Suprapubic skin (tissue), 4 donors: ENCODE data around the gene KDELR3. TPM values are rescaled to one million over a fixed set of nuclear protein-coding genes. Genes with fewer than 3 reads are reported as not detected.
A peak's percentile ranks its signal among the peaks of the same experiment; 100 is the strongest.

Source experiments
- DNase-seq, 2 donors: peaks; one replicate each; pipeline ENCODE4 v3.0.0-alpha.2; 2019; ENCODE audit warnings: low spot score in 2 of 2
- H3K27ac ChIP-seq: fragments of 200-600 bp; sonication (generic); one replicate; pipeline ENCODE4 v1.5.1; 2019
- H3K27me3 ChIP-seq: fragments of 200-600 bp; sonication (generic); one replicate; pipeline ENCODE4 v1.5.1; 2019
- H3K36me3 ChIP-seq: fragments of 200-600 bp; sonication (generic); one replicate; pipeline ENCODE4 v1.5.1; 2019
- H3K4me1 ChIP-seq: fragments of 200-600 bp; sonication (generic); one replicate; pipeline ENCODE4 v1.5.1; 2019
- H3K4me3 ChIP-seq: fragments of 200-600 bp; sonication (generic); one replicate; pipeline ENCODE4 v1.5.1; 2019; ENCODE audit warnings: mild to moderate bottlenecking
- H3K9me3 ChIP-seq: fragments of 200-600 bp; sonication (generic); one replicate; pipeline ENCODE4 v1.5.1; 2019
- EP300 ChIP-seq: sonication (generic); formaldehyde crosslinking; IDR thresholded peaks from one replicate; pipeline ENCODE4 v1.6.1; 2017; ENCODE audit warnings: antibody characterized with exemption
- POLR2A ChIP-seq, 2 donors: fragments of 450-650 bp; IDR thresholded peaks; one replicate each; pipeline ENCODE4 v1.6.1; 2017; ENCODE audit warnings: antibody characterized with exemption in 2 of 2, mild to moderate bottlenecking in 2 of 2, moderate library complexity in 2 of 2
- POLR2AphosphoS5 ChIP-seq, 3 donors: sonication (generic); formaldehyde crosslinking; IDR thresholded peaks; one replicate each; pipeline ENCODE4 v1.6.1; 2017; ENCODE audit warnings: antibody characterized with exemption in 3 of 3
- WGBS: methylation state at CpG from one replicate; pipeline ENCODE4 v1.1.5; 2018; 5-methylcytosine and 5-hydroxymethylcytosine counted together
- total RNA-seq, 4 donors: library from RNA; depleted of rRNA; stranded (reverse); fragments of >200 nt; gene quantifications; one replicate each; pipeline ENCODE4 v1.1.0, GENCODE V29; 2016
- TF ChIP-seq, protein P1 (sequence below), 2 donors: fragments of 200-600 bp in 1 of 2; fragments of 450-650 bp in 1 of 2; sonication (generic) in 1 of 2; IDR thresholded peaks; one replicate each; pipeline ENCODE4 v1.5.1; 2016 to 2019; ENCODE audit warnings: antibody characterized with exemption in 2 of 2, mild to moderate bottlenecking in 1 of 2, moderate library complexity in 1 of 2

The KDELR3 gene
- total RNA-seq, result 1 to 10 TPM; 2.8 to 6.7 (median 3.9) TPM

DNA sequence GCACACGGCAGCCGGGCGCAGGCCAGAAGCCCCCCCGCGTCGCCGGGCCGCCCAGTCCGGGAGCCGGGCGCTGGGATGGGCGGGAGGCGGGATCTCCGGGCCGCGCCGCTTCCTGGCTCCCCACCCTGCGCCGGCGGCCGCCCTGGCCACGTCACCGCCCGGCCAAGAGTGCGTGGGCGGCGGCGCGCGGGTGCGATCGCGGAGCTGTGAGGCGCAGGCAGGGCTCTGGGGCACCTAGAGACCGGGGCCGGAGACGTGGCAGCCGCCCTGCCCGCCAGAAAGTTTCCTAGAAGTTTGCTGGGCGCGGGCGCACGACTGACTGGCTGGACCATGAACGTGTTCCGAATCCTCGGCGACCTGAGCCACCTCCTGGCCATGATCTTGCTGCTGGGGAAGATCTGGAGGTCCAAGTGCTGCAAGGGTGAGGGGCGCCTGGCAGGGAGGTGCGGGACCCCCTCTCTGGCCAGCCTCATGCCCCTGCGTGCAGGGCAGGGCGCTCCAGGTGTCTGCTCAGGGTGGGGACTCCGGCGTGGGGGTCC lies at the start of gene KDELR3:
Gene KDELR3, plus strand, starts transcription at position 193 of the 539 bp plus-strand sequence. Its CDS starts 138 bp downstream, at position 331.
- H3K27me3 ChIP-seq, result peaks cover 9% of the 10 kb centered on the region
- H3K4me3 ChIP-seq, result peak within 1 kb of the TSS; percentile 66
- WGBS, result 4% methylated on average over 9 of the region's 53 CpGs
- TF ChIP-seq, protein P1, sequence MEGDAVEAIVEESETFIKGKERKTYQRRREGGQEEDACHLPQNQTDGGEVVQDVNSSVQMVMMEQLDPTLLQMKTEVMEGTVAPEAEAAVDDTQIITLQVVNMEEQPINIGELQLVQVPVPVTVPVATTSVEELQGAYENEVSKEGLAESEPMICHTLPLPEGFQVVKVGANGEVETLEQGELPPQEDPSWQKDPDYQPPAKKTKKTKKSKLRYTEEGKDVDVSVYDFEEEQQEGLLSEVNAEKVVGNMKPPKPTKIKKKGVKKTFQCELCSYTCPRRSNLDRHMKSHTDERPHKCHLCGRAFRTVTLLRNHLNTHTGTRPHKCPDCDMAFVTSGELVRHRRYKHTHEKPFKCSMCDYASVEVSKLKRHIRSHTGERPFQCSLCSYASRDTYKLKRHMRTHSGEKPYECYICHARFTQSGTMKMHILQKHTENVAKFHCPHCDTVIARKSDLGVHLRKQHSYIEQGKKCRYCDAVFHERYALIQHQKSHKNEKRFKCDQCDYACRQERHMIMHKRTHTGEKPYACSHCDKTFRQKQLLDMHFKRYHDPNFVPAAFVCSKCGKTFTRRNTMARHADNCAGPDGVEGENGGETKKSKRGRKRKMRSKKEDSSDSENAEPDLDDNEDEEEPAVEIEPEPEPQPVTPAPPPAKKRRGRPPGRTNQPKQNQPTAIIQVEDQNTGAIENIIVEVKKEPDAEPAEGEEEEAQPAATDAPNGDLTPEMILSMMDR (IDR thresholded peaks at IDR 0.05), result no peak
- no peak for TF ChIP-seq POLR2AphosphoS5 (IDR thresholded peaks at IDR 0.05)
- no peak for TF ChIP-seq POLR2A (IDR thresholded peaks at IDR 0.05)
- TF ChIP-seq EP300, result no peak
- H3K9me3 ChIP-seq, result no peaks in the 10 kb centered on the region
- H3K4me1 ChIP-seq, result peaks cover 21% of the 10 kb centered on the region
- no peaks in the 10 kb centered on the region for H3K36me3 ChIP-seq
- H3K27ac ChIP-seq, result no peak within 1 kb of the TSS
- DNase-seq, result peak in 1 of 2 donors; percentile 70

DNA sequence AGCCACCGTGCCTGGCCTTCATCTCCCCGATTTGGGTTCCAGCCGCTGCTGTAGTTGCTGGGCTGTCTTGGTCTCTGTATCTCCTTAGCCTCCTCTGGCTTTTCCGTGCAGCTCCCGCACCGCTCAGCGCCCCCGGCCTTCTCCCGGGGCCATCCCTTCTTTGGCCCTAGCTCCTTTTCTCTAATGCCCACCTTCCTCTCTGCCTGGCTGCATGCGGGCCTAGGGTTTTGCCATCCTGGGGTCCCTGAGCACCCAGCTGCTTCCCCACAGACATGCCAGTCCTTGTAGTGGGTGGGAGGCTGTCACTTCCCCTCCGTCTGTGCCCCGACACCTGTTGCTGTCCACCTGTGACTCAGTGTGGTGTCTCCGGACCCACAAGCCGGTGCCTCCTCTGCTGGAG lies 49.3 kb upstream of the KDELR3 start:
- no peak for DNase-seq
- TF ChIP-seq POLR2AphosphoS5 (IDR thresholded peaks at IDR 0.05) (no peak), POLR2A (IDR thresholded peaks at IDR 0.05) (no peak), EP300 (no peak)
- 88% methylated on average over 14 of the region's 14 CpGs for WGBS

DNA sequence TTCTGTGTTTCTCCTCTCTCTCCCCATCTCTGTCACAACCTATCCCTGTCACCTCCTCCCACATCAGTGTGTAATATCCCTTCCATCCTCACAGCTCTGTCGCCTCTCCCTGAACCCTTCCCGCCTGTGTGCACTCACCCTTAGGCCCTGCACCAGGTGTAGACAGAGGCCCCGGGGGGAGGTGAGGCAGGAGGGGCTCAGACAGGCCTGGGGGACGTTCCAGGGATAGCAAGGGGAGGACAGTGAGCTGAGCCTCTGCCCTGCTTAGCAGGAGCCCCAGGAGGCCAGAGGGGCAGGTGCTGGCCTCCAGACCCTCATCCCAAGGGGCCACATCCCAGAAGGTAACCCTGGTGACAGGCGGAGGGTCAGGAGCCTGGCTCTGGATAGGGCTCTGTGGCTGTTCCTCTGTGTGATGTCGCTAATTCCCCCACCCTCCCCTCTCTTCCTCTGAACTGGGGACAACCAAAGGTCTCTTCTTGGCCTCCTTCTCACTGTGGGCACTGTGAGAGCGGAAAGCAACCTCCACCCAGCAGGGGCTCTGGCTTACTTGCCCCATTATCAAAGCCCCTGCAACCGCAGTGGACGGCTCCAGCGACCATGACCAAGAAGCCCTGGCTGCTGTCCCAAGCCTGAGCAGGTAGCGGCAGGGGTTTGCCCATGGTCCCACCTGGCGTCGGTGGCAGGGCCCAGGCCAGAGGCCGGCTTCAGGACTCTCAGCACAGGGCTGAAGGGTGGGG lies 48.6 kb upstream of the KDELR3 start:
- DNase-seq, result no peak
- no peak for TF ChIP-seq POLR2A (IDR thresholded peaks at IDR 0.05)
- TF ChIP-seq, protein P1 (IDR thresholded peaks at IDR 0.05), result no peak
- no peak for TF ChIP-seq EP300
- no peak for TF ChIP-seq POLR2AphosphoS5 (IDR thresholded peaks at IDR 0.05)
- no peak overlapping the region for H3K4me3 ChIP-seq
- H3K27ac ChIP-seq, result no peak overlapping the region
- WGBS, result 79% methylated on average over 6 of the region's 14 CpGs
- H3K4me1 ChIP-seq, result peaks cover 10% of the 10 kb centered on the region
- no peaks in the 10 kb centered on the region for H3K9me3 ChIP-seq
- H3K36me3 ChIP-seq, result no peaks in the 10 kb centered on the region
- H3K27me3 ChIP-seq, result no peaks in the 10 kb centered on the region

More for the DNA sequence above, 49.3 kb upstream of the KDELR3 start:
- Histone ChIP-seq H3K4me1 (peaks cover 10% of the 10 kb centered on the region), H3K9me3 (no peaks in the 10 kb centered on the region), H3K36me3 (no peaks in the 10 kb centered on the region), H3K4me3 (no peak overlapping the region), H3K27ac (no peak overlapping the region), H3K27me3 (no peaks in the 10 kb centered on the region)

DNA sequence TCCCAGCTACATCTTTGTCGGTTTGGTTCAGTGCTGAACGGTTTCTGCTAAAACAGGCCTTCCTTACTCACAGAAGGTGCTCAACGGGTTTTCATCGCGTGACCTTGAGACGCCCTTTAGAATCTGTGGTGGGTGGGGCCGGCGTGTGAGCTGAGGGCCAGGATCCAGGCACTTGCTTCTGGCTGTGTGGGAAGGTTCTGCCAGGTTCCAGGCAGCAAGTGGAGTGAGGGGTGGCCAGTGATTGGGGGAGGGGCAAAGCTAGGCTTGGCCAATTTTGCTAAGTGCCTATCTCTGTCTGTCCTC lies 48.1 kb upstream of the KDELR3 start:
- DNase-seq, result no peak
- H3K9me3 ChIP-seq, result no peaks in the 10 kb centered on the region
- WGBS, result no CpG with 5 or more reads among the region's 8 CpGs
- no peaks in the 10 kb centered on the region for H3K27me3 ChIP-seq
- no peak overlapping the region for H3K4me3 ChIP-seq
- no peak overlapping the region for H3K27ac ChIP-seq
- H3K4me1 ChIP-seq, result peaks cover 10% of the 10 kb centered on the region
- no peak for TF ChIP-seq POLR2A (IDR thresholded peaks at IDR 0.05)
- no peak for TF ChIP-seq EP300
- TF ChIP-seq, protein P1 (IDR thresholded peaks at IDR 0.05), result no peak
- TF ChIP-seq POLR2AphosphoS5 (IDR thresholded peaks at IDR 0.05), result no peak
- no peaks in the 10 kb centered on the region for H3K36me3 ChIP-seq

DNA sequence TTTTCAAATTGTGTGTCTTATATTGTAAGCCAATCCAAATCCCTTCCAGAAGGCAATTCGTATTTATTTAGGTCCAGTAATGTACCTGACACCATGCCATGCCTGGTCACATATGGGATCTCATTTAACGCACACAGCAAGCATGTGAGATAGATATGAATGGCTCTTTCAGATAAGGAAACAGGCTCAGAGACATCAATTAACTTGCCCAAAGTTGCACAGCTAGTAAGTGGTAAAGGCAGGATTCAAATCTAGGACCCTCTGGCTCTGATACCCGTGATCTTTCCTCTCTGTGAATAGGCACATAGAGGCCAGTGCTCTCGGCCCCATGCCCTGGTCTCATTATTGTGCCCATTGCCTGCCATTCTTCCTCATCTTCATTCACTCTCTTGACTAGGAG lies 47.2 kb upstream of the KDELR3 start:
- H3K4me1 ChIP-seq, result peaks cover 10% of the 10 kb centered on the region
- 96% methylated on average over 4 of the region's 4 CpGs for WGBS
- no peak overlapping the region for H3K4me3 ChIP-seq
- no peak overlapping the region for H3K27ac ChIP-seq
- no peak for DNase-seq
- no peaks in the 10 kb centered on the region for H3K27me3 ChIP-seq
- no peaks in the 10 kb centered on the region for H3K9me3 ChIP-seq
- TF ChIP-seq POLR2AphosphoS5 (IDR thresholded peaks at IDR 0.05) (no peak), POLR2A (IDR thresholded peaks at IDR 0.05) (no peak), EP300 (no peak)
- TF ChIP-seq, protein P1 (IDR thresholded peaks at IDR 0.05), result no peak
- no peaks in the 10 kb centered on the region for H3K36me3 ChIP-seq
